Panc1 (cell line): ENCODE data around the gene VSNL1. TPM values are rescaled to one million over a fixed set of nuclear protein-coding genes. Genes with fewer than 3 reads are reported as not detected.

Source experiments
- ATAC-seq: fragments of 200-7000 bp; cut with Tn5 transposase; 2 replicates; pipeline ENCODE4 v1.9.1; 2020; ENCODE audit warnings: mild to moderate bottlenecking, moderate library complexity
- BruUV-seq: library from RNA; stranded (reverse); fragments of 400-500 nt; replicated peaks from 2 replicates; lab custom pipeline; 2021; lab: Mats Ljungman, UMichigan
- CTCF ChIA-PET: fragments of 300-600 bp; sonication (Branson Sonifier 250); formaldehyde crosslinking; loops from one replicate; lab custom pipeline; 2022; ENCODE audit warnings: antibody characterized with exemption; lab: Charles Lee
- POLR2A ChIA-PET: fragments of 300-600 bp; sonication (Branson Sonifier 250); formaldehyde crosslinking; loops from one replicate; lab custom pipeline; 2022; ENCODE audit warnings: antibody characterized with exemption; lab: Charles Lee
- DNase-seq: peaks from one replicate; pipeline ENCODE4 v3.0.0-alpha.2; 2010; ENCODE audit warnings: low read depth, low spot score
- H3K27ac ChIP-seq: 2 replicates; pipeline ENCODE4 v1.5.1; 2011; ENCODE audit warnings: mild to moderate bottlenecking, low read length, inconsistent platforms
- H3K27me3 ChIP-seq: fragments of 200-500 bp; sonication (Bioruptor generic); 2 replicates; pipeline ENCODE4 v1.6.0; 2014; ENCODE audit warnings: low read length, inconsistent platforms; ENCODE audit not compliant: control insufficient read depth, insufficient read depth
- H3K36me3 ChIP-seq: fragments of 200-500 bp; sonication (Bioruptor generic); 2 replicates; pipeline ENCODE4 v1.5.1; 2014; ENCODE audit warnings: inconsistent platforms, mild to moderate bottlenecking, low read length, moderate library complexity; ENCODE audit not compliant: control insufficient read depth, insufficient read depth
- H3K4me1 ChIP-seq: 2 replicates; pipeline ENCODE4 v1.5.1; 2011; ENCODE audit warnings: inconsistent platforms, mild to moderate bottlenecking, low read length, moderate library complexity; ENCODE audit not compliant: control insufficient read depth, insufficient read depth
- H3K4me3 ChIP-seq, 2 experiments: 2 replicates each; pipeline ENCODE4 v1.5.1; 2011 to 2012; ENCODE audit warnings: low read depth in 2 of 2, low read length in 2 of 2, mild to moderate bottlenecking in 2 of 2, inconsistent platforms in 1 of 2, moderate library complexity in 1 of 2
- H3K9me3 ChIP-seq: fragments of 200-500 bp; sonication (Bioruptor generic); 2 replicates; pipeline ENCODE4 v1.5.1; 2014; ENCODE audit warnings: low read depth, mild to moderate bottlenecking, inconsistent platforms, low read length, moderate library complexity; ENCODE audit not compliant: control insufficient read depth, insufficient read depth
- POLR2AphosphoS5 ChIP-seq: IDR thresholded peaks from 2 replicates; pipeline ENCODE4 v1.6.1; 2012; ENCODE audit warnings: mild to moderate bottlenecking, low read depth, low read length, moderate library complexity
- SIN3A ChIP-seq: IDR thresholded peaks from 2 replicates; pipeline ENCODE4 v1.6.1; 2012; ENCODE audit warnings: low read depth, mild to moderate bottlenecking, low read length, moderate library complexity, borderline replicate concordance; ENCODE audit not compliant: insufficient read depth
- TCF7L2 ChIP-seq: IDR thresholded peaks from 2 replicates; pipeline ENCODE4 v1.6.1; 2011; ENCODE audit warnings: mild to moderate bottlenecking, low read depth, low read length, inconsistent platforms
- in situ Hi-C: cut with HindIII; loops from 2 replicates; pipeline ENCODE4 v1.10.0; 2016; ENCODE audit warnings: low sequenced_read_pairs, low pct_unique_long_range_greater_than_20kb
- intact Hi-C: fragments of 100-400 bp; cut with micrococcal nuclease; formaldehyde crosslinking; loops from one replicate; pipeline ENCODE4 v1.10.0; 2022; ENCODE audit not compliant: unreplicated experiment
- total RNA-seq: library from RNA; stranded (reverse); gene quantifications from one replicate; pipeline ENCODE4 v1.2.1, GENCODE V29; 2021; ENCODE audit not compliant: unreplicated experiment
- TF ChIP-seq, protein P1 (sequence below), 2 experiments: IDR thresholded peaks; 2 replicates each; pipeline ENCODE4 v1.6.1; 2011 to 2012; ENCODE audit warnings: low read depth in 2 of 2, control low read depth in 1 of 2, low read length in 1 of 2, mild to moderate bottlenecking in 1 of 2, moderate library complexity in 1 of 2; ENCODE audit not compliant: insufficient read depth in 1 of 2
- TF ChIP-seq, protein P2 (sequence below): fragments of 450-650 bp; IDR thresholded peaks from 2 replicates; pipeline ENCODE4 v1.5.1; 2017; ENCODE audit warnings: mild to moderate bottlenecking

The VSNL1 gene
- total RNA-seq, 1 experiment from 2014 or later = not detected

DNA sequence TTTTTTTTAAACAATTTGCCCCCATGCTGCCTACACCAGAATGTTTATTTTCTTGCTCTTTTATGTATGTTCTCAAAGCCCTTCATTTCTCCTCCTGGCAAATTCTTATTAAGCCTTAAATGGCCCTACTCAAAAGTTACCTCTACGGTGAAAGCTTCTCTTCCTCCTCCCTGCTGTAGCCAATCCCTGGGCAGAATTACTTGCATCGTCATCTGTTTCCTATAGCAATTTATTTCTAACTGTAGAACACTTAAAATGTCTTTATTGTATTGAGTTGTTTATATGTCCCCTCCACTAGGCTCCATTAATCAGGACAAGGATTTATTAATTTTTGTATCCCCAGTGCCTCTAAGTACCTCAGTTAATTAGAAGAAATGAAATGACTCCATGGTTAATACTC, 19.7 kb upstream of the VSNL1 start:
- BruUV-seq = no TSS peak
- H3K4me1 ChIP-seq = peaks cover 2% of the 10 kb centered on the region; the same call in 1 of the 2 replicates
- H3K4me3 ChIP-seq = no peak overlapping the region
- intact Hi-C loops = no loop called here
- peaks cover 23% of the 10 kb centered on the region for H3K27me3 ChIP-seq
- in situ Hi-C loops = no loop called here
- no peak overlapping the region for H3K27ac ChIP-seq
- CTCF ChIA-PET = no interaction called here
- ATAC-seq (no peak), DNase-seq (no peak)
- POLR2A ChIA-PET = no interaction called here
- H3K9me3 ChIP-seq = no peaks in the 10 kb centered on the region
- TF ChIP-seq TCF7L2 = no peak
- no peaks in the 10 kb centered on the region for H3K36me3 ChIP-seq

DNA sequence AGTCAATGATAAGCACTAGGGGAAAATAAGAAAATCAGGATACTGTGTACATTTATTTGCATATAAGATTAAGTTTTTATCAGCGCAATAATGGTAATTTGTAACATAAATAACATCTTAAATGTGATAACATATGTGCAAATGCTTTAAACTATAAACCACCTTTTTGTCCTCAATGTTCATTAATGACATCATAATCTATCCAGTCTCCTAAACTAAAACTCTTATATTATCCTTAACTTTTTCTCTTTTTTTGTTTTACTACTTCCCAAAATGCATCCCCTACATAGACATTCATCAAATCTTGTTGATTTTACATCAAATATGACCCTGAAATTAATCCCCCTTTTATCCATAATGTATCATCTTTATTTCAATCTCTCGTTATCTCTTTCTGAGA, 18.9 kb upstream of the VSNL1 start:
- TF ChIP-seq SIN3A = no peak
- no peak for TF ChIP-seq POLR2AphosphoS5
- TF ChIP-seq, protein P1, sequence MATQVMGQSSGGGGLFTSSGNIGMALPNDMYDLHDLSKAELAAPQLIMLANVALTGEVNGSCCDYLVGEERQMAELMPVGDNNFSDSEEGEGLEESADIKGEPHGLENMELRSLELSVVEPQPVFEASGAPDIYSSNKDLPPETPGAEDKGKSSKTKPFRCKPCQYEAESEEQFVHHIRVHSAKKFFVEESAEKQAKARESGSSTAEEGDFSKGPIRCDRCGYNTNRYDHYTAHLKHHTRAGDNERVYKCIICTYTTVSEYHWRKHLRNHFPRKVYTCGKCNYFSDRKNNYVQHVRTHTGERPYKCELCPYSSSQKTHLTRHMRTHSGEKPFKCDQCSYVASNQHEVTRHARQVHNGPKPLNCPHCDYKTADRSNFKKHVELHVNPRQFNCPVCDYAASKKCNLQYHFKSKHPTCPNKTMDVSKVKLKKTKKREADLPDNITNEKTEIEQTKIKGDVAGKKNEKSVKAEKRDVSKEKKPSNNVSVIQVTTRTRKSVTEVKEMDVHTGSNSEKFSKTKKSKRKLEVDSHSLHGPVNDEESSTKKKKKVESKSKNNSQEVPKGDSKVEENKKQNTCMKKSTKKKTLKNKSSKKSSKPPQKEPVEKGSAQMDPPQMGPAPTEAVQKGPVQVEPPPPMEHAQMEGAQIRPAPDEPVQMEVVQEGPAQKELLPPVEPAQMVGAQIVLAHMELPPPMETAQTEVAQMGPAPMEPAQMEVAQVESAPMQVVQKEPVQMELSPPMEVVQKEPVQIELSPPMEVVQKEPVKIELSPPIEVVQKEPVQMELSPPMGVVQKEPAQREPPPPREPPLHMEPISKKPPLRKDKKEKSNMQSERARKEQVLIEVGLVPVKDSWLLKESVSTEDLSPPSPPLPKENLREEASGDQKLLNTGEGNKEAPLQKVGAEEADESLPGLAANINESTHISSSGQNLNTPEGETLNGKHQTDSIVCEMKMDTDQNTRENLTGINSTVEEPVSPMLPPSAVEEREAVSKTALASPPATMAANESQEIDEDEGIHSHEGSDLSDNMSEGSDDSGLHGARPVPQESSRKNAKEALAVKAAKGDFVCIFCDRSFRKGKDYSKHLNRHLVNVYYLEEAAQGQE (IDR thresholded peaks at IDR 0.05; ENCODE audit: insufficient read depth in 1 of 2, low read depth in 2 of 2, low read length in 1 of 2) = no peak
- Histone ChIP-seq H3K4me1 (peaks cover 2% of the 10 kb centered on the region; the same call in 1 of the 2 replicates), H3K36me3 (no peaks in the 10 kb centered on the region), H3K27ac (no peak overlapping the region), H3K9me3 (no peaks in the 10 kb centered on the region), H3K4me3 (no peak overlapping the region), H3K27me3 (peaks cover 25% of the 10 kb centered on the region)
- CTCF ChIA-PET = no interaction called here
- ATAC-seq (no peak), DNase-seq (no peak)
- POLR2A ChIA-PET = no interaction called here
- in situ Hi-C loops = no loop called here
- intact Hi-C loops = no loop called here
- no TSS peak for BruUV-seq

DNA sequence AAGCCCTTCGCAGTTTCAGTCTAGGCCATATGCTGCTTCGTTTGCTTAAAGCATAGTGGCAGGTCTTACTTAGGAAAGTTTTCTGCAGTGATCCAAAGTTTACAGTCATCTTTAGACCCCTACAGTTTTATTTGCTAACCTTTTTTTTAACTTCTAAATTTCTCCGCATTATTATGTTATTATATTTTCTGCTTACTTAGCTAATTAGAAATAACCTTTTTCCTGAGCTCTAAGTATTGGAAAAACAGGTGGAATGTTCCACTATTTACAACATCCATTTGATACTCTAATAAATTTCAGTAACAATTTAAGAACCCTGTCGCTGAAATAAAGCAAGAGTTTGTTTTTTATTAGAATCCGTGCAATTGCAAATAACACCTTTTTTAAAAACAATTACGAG, 18.2 kb upstream of the VSNL1 start:
- no peaks in the 10 kb centered on the region for H3K9me3 ChIP-seq
- ChIA-PET CTCF (no interaction called here), POLR2A (no interaction called here)
- DNase-seq (no peak), ATAC-seq (no peak)
- H3K36me3 ChIP-seq = no peaks in the 10 kb centered on the region
- peaks cover 20% of the 10 kb centered on the region for H3K27me3 ChIP-seq
- BruUV-seq = no TSS peak
- TF ChIP-seq, protein P2, sequence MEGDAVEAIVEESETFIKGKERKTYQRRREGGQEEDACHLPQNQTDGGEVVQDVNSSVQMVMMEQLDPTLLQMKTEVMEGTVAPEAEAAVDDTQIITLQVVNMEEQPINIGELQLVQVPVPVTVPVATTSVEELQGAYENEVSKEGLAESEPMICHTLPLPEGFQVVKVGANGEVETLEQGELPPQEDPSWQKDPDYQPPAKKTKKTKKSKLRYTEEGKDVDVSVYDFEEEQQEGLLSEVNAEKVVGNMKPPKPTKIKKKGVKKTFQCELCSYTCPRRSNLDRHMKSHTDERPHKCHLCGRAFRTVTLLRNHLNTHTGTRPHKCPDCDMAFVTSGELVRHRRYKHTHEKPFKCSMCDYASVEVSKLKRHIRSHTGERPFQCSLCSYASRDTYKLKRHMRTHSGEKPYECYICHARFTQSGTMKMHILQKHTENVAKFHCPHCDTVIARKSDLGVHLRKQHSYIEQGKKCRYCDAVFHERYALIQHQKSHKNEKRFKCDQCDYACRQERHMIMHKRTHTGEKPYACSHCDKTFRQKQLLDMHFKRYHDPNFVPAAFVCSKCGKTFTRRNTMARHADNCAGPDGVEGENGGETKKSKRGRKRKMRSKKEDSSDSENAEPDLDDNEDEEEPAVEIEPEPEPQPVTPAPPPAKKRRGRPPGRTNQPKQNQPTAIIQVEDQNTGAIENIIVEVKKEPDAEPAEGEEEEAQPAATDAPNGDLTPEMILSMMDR = no peak
- in situ Hi-C loops = no loop called here
- intact Hi-C loops = no loop called here
- H3K27ac ChIP-seq = no peak overlapping the region
- H3K4me3 ChIP-seq = no peak overlapping the region
- peaks cover 2% of the 10 kb centered on the region; the same call in 1 of the 2 replicates for H3K4me1 ChIP-seq
